HepG2 (cell line): ENCODE results near the gene NSMF. TPM values are rescaled to one million over a fixed set of nuclear protein-coding genes. Genes with fewer than 3 reads are reported as not detected.

Experiments used
- ATAC-seq: fragments of 200-7000 bp; cut with Tn5 transposase; 3 replicates; pipeline ENCODE4 v1.9.1; 2020; ENCODE audit warnings: mild to moderate bottlenecking, moderate library complexity
- BruUV-seq: library from RNA; stranded (reverse); fragments of 400-500 nt; replicated peaks from 2 replicates; lab custom pipeline; 2021; lab: Mats Ljungman, UMichigan
- CTCF ChIA-PET: fragments of 300-600 bp; formaldehyde crosslinking; extraction: SDS; loops from one replicate; lab custom pipeline; 2021; ENCODE audit warnings: low total read pairs, inconsistent platforms, low intra/inter-chr PET ratio; lab: Yijun Ruan, JAX
- POLR2A ChIA-PET: fragments of 350-600 bp; sonication (Branson Sonifier 250); formaldehyde crosslinking; loops from one replicate; lab custom pipeline; 2020; ENCODE audit warnings: antibody characterized with exemption, inconsistent platforms; lab: Yijun Ruan, JAX
- DNase-seq: peaks from one replicate; pipeline ENCODE4 v3.0.0-alpha.2; 2015; ENCODE audit warnings: low spot score
- FAIRE-seq: peaks from 3 replicates; lab custom pipeline; 2011; peaks lifted over from hg19 to GRCh38; lab: Jason Lieb, UNC
- H2AFZ ChIP-seq: one replicate; pipeline ENCODE4 v1.6.1; 2011; ENCODE audit warnings: low read length, inconsistent platforms
- H3K27ac ChIP-seq: fragments of 300-600 bp; 3 replicates; pipeline ENCODE4 v1.8.0; 2011; ENCODE audit warnings: mixed run types, mild to moderate bottlenecking, mixed read lengths, low read length, inconsistent platforms; ENCODE audit not compliant: insufficient read depth; ENCODE audit errors: extremely low read length
- H3K27me3 ChIP-seq, 2 experiments: fragments of 200-600 bp in 1 of 2; 2 replicates in 1 of 2; 3 replicates in 1 of 2; pipeline versions ENCODE4 v1.6.0 to v1.8.0; 2011; ENCODE audit warnings: low read length in 2 of 2, mild to moderate bottlenecking in 2 of 2, moderate library complexity in 2 of 2, inconsistent platforms in 1 of 2; ENCODE audit not compliant: insufficient read depth in 2 of 2, control insufficient read depth in 1 of 2
- H3K36me3 ChIP-seq, 2 experiments: fragments of 200-600 bp in 1 of 2; replicated peaks in 1 of 2; 2 replicates in 1 of 2; 3 replicates in 1 of 2; pipeline versions ENCODE4 v1.5.1 to v1.8.0; 2011; ENCODE audit warnings: low read length in 2 of 2, inconsistent platforms in 1 of 2; ENCODE audit not compliant: insufficient read depth in 2 of 2, control insufficient read depth in 1 of 2
- H3K4me1 ChIP-seq: 2 replicates; pipeline ENCODE4 v1.5.1; 2012; ENCODE audit warnings: low read length, inconsistent platforms; ENCODE audit not compliant: insufficient read depth
- H3K4me2 ChIP-seq: 2 replicates; pipeline ENCODE4 v1.6.0; 2011; ENCODE audit warnings: low read depth, low read length, inconsistent platforms
- H3K4me3 ChIP-seq, 3 experiments: fragments of 200-600 bp in 1 of 3; sonication (generic), shearing (Covaris generic) in 1 of 3; replicated peaks in 1 of 3; 2 replicates each; pipeline ENCODE4 v1.5.1; 2011 to 2016; ENCODE audit warnings: low read length in 3 of 3, inconsistent platforms in 2 of 3, low read depth in 2 of 3, mild to moderate bottlenecking in 2 of 3, control low read depth in 1 of 3, mixed read lengths in 1 of 3; ENCODE audit not compliant: insufficient read depth in 1 of 3
- H3K79me2 ChIP-seq: one replicate; pipeline ENCODE4 v1.6.1; 2011; ENCODE audit warnings: low read length, inconsistent platforms; ENCODE audit not compliant: insufficient read depth
- H3K9ac ChIP-seq: 2 replicates; pipeline ENCODE4 v1.6.0; 2011; ENCODE audit warnings: mild to moderate bottlenecking, low read depth, low read length, inconsistent platforms; ENCODE audit not compliant: insufficient read depth
- H3K9me3 ChIP-seq: 2 replicates; pipeline ENCODE4 v1.5.1; 2012; ENCODE audit warnings: mild to moderate bottlenecking, low read length
- H4K20me1 ChIP-seq: 2 replicates; pipeline ENCODE4 v1.6.0; 2011; ENCODE audit warnings: inconsistent platforms, mild to moderate bottlenecking, low read length, moderate library complexity; ENCODE audit not compliant: insufficient read depth
- AGO2 ChIP-seq: fragments of 200-400 bp; formaldehyde crosslinking; optimal IDR thresholded peaks from 2 replicates; pipeline ENCODE3; 2017; ENCODE audit warnings: mild to moderate bottlenecking, low read depth, low read length, moderate library complexity
- PTBP1 ChIP-seq: fragments of 200-400 bp; formaldehyde crosslinking; IDR thresholded peaks from 2 replicates; pipeline ENCODE4 v1.6.1; 2018; ENCODE audit warnings: low read length, low read depth; ENCODE audit not compliant: poor library complexity, severe bottlenecking
- RBFOX2 ChIP-seq: fragments of 200-400 bp; formaldehyde crosslinking; IDR thresholded peaks from 2 replicates; pipeline ENCODE4 v1.6.1; 2017; ENCODE audit warnings: low read depth, mild to moderate bottlenecking, low read length
- ZNF180 ChIP-seq: sonication (generic); formaldehyde crosslinking; IDR thresholded peaks from 2 replicates; pipeline ENCODE4 v1.4.0; 2020; ENCODE audit warnings: low read depth, missing genetic modification reagents, borderline replicate concordance
- ZNF883 ChIP-seq: sonication (generic); formaldehyde crosslinking; IDR thresholded peaks from 2 replicates; pipeline ENCODE4 v1.5.1; 2020; ENCODE audit warnings: mild to moderate bottlenecking, missing genetic modification reagents; ENCODE audit errors: not compliant biosample characterization
- WGBS: methylation state at CpG from one replicate; pipeline ENCODE4 v1.1.6; 2017; ENCODE audit warnings: low lambda C conversion rate; 5-methylcytosine and 5-hydroxymethylcytosine counted together
- in situ Hi-C: cut with HindIII; loops from 2 replicates; pipeline ENCODE4 v1.10.0; 2017; ENCODE audit warnings: low pct_unique_long_range_greater_than_20kb; ENCODE audit not compliant: extremely low pct_ligation_motif_present
- intact Hi-C: fragments of 100-400 bp; cut with micrococcal nuclease; formaldehyde crosslinking; loops from one replicate; pipeline ENCODE4 v1.10.0; 2022; ENCODE audit not compliant: unreplicated experiment
- polyA plus RNA-seq, 8 experiments: library from polyadenylated mRNA; depleted of rRNA in 3 of 8; stranded (reverse) in 7 of 8; unstranded in 1 of 8; fragments of >200 nt; fragmentation: Illumina TruSeq in 4 of 8; extraction: Trizol in 4 of 8; gene quantifications; 2 replicates each; pipeline versions ENCODE4 v1.2.1 to v1.2.3, GENCODE V29; 2011 to 2016; ENCODE audit warnings: low read depth in 4 of 8, missing spikeins in 1 of 8, mixed read lengths in 1 of 8; ENCODE audit not compliant: insufficient read depth in 1 of 8
- total RNA-seq, 5 experiments: library from RNA; depleted of rRNA; stranded (reverse); fragments of >200 nt; fragmentation: Illumina TruSeq; extraction: Trizol; gene quantifications; 2 replicates each; pipeline ENCODE4 v1.2.3, GENCODE V29; 2016; ENCODE audit warnings: low read depth in 1 of 5
- TF ChIP-seq, protein P1 (sequence below): sonication (generic); formaldehyde crosslinking; IDR thresholded peaks from 2 replicates; pipeline ENCODE4 v1.5.0; 2020; ENCODE audit warnings: mild to moderate bottlenecking, missing genetic modification reagents

Gene NSMF
- total and polyA plus RNA-seq, 2 of the 13 experiments (the other 11 are each of a cell fraction or from before 2014, with no cell fraction given), result 44.3 to 183 TPM

DNA sequence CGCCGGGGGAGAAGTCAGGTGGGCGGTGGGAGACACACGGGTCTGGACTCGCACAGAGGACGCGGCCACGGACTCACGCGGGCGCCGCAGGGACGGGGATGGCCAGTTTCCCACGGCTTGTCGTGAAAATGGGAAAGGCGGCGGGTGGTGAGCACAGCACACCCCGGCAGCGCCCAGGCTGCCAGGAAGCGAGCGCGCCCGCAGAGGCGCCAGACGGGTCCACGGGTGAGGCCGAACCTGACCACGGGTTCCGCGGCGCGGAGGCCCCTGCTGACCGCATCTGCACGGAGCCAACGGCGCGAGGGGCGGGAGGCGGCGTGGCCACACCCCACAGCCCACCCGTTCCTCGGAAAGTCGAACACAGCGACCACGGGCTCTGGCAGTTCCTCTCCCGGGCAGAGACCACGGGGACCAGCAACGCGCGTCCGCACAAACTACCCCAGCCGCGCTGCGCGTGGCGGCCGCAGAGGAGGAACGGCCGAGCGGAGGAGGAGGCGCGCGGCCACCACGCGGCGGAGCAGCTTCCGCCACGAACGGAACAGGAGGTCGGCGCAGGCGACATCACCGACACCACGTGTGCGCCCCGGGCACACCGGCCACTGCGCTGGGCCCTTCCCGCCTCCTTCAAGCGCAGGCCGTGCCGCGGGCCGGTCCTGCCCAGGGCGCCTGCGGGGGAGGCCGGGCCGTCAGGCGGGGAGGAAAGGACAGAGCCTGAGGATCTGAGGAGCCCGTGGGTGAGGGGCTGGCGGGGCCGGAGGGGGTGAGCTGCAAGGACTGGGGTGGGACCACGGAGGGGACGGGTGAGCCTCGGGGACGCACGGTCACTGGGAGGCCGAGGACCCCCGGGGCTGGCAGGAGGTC, 41.7 kb downstream of the NSMF start:
- H3K9ac ChIP-seq, result no peak overlapping the region
- no peaks in the 10 kb centered on the region for H4K20me1 ChIP-seq
- intact Hi-C loops (no loop called here), in situ Hi-C loops (no loop called here)
- no peak overlapping the region for H3K4me3 ChIP-seq
- H3K27ac ChIP-seq, result no peak overlapping the region
- POLR2A ChIA-PET, result no interaction called here
- no peaks in the 10 kb centered on the region; a peak in 1 of 5 replicates for H3K27me3 ChIP-seq
- no peak overlapping the region for H2AFZ ChIP-seq
- H3K4me1 ChIP-seq, result peaks cover 13% of the 10 kb centered on the region
- ATAC-seq, result no peak
- no TSS peak for BruUV-seq
- CTCF ChIA-PET, result no interaction called here
- H3K4me2 ChIP-seq, result no peak overlapping the region
- DNase-seq, result no peak
- no peak for FAIRE-seq
- TF ChIP-seq AGO2 (peak; percentile 31), ZNF180 (no peak), RBFOX2 (0 out of 2 replicates have a peak, but pooled peaks have one; percentile 13), ZNF883 (no peak), PTBP1 (no peak)
- TF ChIP-seq, protein P1, sequence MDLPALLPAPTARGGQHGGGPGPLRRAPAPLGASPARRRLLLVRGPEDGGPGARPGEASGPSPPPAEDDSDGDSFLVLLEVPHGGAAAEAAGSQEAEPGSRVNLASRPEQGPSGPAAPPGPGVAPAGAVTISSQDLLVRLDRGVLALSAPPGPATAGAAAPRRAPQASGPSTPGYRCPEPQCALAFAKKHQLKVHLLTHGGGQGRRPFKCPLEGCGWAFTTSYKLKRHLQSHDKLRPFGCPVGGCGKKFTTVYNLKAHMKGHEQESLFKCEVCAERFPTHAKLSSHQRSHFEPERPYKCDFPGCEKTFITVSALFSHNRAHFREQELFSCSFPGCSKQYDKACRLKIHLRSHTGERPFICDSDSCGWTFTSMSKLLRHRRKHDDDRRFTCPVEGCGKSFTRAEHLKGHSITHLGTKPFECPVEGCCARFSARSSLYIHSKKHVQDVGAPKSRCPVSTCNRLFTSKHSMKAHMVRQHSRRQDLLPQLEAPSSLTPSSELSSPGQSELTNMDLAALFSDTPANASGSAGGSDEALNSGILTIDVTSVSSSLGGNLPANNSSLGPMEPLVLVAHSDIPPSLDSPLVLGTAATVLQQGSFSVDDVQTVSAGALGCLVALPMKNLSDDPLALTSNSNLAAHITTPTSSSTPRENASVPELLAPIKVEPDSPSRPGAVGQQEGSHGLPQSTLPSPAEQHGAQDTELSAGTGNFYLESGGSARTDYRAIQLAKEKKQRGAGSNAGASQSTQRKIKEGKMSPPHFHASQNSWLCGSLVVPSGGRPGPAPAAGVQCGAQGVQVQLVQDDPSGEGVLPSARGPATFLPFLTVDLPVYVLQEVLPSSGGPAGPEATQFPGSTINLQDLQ (CRISPR knock-in tag), result no peak
- H3K9me3 ChIP-seq, result no peaks in the 10 kb centered on the region
- 97% methylated on average over 96 of the region's 99 CpGs for WGBS
- peaks cover 15% of the 10 kb centered on the region for H3K79me2 ChIP-seq
- no peaks in the 10 kb centered on the region for H3K36me3 ChIP-seq
